Hindlimb muscle (tissue), 1 donor: Measurements from ENCODE around the gene CYP2R1. TPM values are rescaled to one million over a fixed set of nuclear protein-coding genes. Genes with fewer than 3 reads are reported as not detected.
A peak's percentile ranks its signal among the peaks of the same experiment; 100 is the strongest.

Source experiments
- DNase-seq: peaks from one replicate; pipeline ENCODE4 v3.0.0-alpha.2; 2013
- polyA plus RNA-seq: library from polyadenylated mRNA; unstranded; fragments of 120-200 nt; gene quantifications from one replicate; pipeline ENCODE4 v1.2.1, GENCODE V29; 2013; ENCODE audit not compliant: insufficient read length

The CYP2R1 gene, protein sequence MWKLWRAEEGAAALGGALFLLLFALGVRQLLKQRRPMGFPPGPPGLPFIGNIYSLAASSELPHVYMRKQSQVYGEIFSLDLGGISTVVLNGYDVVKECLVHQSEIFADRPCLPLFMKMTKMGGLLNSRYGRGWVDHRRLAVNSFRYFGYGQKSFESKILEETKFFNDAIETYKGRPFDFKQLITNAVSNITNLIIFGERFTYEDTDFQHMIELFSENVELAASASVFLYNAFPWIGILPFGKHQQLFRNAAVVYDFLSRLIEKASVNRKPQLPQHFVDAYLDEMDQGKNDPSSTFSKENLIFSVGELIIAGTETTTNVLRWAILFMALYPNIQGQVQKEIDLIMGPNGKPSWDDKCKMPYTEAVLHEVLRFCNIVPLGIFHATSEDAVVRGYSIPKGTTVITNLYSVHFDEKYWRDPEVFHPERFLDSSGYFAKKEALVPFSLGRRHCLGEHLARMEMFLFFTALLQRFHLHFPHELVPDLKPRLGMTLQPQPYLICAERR
- polyA plus RNA-seq = 11.4 TPM

- DNase-seq = peak; percentile 92
These were observed at the start of gene CYP2R1 for GRCh38 chr11:14892036-14892556. Gene CYP2R1, minus strand, starts transcription at chr11:14892231. Its CDS starts 26 bp downstream, at chr11:14892205.

- no peak for DNase-seq
These were observed 46.9 kb upstream of the CYP2R1 start for GRCh38 chr11:14938936-14939335.

DNA sequence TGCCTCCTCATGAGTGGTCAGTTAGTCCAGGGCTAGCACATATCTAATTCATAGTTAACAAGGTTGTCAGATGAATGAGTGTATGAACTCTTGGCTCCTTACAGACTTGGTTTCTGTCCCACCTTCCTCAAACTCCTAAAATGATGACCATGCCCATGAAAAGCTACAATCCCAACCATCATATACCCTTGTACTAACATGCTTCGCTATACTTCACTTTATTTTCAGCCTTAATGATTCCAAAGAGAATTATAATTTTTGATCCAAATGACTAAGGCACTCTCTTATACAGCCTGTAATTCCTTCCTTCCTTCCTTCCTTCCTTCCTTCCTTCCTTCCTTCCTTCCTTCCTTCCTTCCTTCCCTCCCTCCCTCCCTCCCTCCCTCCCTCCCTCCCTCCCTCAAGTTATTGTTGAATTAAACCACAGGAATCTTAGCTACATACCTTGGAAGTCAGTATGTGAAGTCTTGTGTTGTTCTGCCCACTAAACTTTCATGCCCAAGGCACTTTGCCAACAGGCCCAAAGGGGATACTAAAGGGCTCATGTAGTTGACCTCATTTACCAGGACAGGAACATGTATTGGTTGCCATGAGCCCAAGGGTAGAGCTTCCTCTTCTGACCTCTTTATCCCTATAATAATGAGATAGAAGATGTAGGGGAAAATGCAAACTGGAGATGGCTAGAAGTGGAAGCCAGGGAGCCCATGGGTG is 42.8 kb upstream of the CYP2R1 start:
- no peak for DNase-seq

DNA sequence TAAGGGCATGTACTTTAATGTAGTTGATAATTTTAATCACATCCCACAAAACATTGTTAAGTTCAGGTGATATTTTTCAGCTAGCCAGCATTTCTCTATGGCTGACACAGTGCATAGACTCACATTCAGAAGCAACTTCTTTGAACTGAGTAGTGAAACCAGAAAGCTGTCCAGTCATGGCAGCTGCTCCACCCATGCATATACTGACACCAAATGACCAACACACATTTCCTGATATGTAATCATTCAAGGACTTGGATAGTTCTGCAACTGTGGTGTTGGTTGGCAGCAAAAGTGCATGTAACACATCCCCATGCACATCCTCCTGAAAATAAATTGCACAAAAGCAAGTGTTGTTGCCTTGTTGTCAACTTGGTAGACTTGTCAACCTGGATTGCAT is 40.4 kb upstream of the CYP2R1 start:
- DNase-seq = no peak

- no peak for DNase-seq
These were observed 38.3 kb upstream of the CYP2R1 start for GRCh38 chr11:14930369-14930768.

DNA sequence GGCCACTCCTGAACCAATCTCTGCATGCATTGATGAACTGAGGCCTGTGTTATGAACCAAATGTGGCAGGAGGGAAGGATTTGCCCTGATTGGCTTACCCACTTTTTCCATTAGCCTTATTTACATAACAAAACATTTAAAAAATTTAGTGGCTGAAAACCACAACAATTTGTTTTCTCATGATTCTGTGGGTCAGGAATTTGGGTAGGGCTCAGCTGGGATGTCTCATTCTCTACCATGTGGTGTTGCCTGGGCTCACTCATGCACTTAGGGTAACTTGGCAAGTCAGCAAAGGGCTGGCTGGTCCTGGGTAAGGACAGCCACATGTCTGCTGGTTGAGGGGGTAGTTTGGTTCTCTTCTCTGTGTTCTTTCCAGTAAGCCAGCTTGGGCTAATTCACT is 35.1 kb upstream of the CYP2R1 start:
- DNase-seq = no peak

DNA sequence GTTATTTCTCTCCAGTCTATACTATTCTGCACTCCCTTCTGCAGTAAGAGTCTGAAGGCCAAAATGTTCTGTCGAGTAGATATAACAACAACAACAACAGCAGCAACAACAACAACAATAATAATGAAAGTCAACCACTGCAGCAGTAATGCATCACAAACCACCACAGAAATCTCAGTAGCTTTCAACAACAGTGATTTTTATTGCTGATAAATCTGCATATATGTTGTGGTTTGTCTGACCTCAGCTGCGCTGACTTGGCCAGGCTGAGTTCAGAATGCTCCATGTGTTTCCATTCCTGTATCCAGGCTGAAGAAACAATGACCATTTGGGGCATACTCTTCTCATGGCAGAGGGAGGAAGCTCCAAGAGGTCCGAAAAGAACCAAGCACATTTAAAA is 32.3 kb upstream of the CYP2R1 start:
- DNase-seq = no peak

DNA sequence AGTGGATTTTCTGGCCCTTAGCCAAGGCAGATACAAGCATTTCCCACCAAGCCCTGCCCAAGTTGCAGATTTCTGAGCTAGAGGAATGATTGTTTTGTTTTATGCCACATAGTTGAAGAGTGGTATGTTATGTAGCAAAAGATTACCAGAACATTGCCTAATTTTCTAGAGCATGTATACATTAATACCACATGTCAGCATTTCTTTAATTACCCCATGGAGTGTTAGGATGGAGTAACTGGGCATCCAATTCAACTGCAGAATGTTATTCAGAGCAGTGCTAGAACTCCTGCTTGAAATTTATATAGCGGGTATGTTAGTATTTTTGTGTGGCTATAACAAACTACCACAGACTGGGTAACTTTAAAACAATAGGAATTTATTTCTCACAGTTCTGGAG is 24.4 kb upstream of the CYP2R1 start:
- no peak for DNase-seq

DNA sequence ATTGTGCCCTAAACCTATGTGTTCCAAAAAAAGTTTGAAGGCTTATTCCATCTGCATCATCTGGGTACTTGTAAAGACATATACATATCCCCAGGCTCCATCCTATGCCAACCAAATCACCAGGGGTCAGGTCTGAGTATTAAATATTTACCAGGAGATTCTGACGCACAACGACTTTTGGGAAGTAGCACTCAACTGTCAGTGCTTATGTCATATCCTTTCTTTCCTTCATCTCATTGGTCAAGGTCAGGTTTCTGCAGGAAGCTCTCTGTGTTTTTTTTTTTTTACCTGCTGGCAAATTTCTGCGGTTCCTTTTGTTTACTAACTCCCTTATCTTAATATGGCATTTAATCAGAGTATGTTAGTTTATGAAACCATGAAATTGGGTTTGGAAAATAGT is 22.5 kb upstream of the CYP2R1 start:
- no peak for DNase-seq

GRCh38 chr11:14908214-14908880 is 16.3 kb upstream of the CYP2R1 start:
- DNase-seq = no peak

DNA sequence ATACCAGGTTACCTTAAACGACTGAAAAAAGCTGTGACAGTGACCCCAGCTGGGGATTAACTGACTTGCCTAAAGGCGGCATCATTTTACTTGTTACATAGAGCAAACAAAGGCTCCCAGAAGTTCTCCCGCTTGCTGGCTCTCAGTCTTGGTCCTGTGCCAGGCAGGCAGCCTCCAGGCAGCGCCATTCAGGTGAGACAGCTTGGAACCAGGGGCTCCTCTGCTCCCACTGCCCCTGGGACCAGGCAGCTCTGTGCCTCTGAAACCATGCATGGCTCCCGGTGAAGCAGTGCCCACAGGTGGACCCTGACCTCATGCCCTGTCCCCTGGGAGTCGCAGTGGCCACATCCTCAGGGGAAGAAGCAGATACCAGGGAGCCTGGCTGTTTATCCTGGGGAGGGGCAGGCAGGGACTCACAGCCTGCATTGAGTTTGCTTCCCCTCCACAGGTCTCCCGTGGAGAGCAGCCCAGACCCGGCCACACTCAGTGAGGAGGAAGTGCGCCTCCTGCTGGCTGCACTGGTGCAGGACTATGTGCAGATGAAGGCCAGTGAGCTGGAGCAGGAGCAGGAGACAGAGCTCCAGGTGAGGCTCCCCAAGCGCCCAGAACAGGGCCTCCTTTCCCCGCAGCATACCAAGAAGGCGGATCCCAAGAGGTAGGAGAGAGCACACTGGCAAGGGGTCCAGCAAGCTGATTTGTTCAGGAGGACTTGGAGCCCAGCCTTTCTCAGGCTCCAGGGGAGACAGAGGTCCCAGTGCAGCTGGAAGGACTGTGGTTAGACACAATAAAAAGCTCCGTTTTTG is 15.6 kb upstream of the CYP2R1 start:
- peak; percentile 38 for DNase-seq

DNA sequence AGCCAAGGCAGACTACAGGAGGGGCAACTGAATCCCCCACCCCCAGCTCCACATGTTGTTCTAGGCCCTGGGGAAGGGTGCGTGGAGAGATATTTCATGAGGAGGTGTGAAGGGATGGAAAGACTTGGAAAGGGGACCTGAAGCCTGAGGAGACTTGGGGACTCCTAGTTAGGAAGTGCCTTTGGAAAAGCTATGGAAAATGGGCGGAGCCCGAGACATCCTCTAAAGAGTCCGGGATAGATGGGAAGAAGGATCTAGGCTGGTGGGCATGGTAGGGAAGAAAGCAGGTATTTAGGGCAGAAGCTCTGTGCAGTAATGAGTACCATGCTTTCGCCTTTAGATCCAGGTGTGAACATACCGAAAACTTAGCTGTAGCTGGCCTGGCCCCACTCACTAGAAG is 15.0 kb upstream of the CYP2R1 start:
- DNase-seq = no peak

DNA sequence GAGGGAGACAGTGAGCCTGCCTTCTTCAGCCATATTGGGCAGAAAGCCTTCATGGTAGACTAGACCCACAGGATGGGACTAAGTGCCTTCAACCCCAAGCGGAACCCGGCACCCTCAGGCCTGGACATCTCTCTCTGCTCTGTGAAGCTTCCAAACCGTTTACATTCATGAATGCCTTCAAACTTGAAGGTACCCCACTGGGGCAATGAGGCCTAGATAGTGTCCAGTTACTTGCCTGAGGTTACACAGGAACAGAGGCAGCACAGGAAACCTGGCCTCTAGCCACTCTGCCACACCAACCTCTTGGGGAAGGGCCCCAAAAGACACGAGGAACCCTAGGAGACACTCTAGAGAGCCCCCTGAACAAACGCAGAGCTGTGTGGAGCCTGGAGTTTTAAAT is 14.5 kb upstream of the CYP2R1 start:
- no peak for DNase-seq

GRCh38 chr11:14905104-14906033 is 13.3 kb upstream of the CYP2R1 start:
- peak; percentile 33 for DNase-seq

DNA sequence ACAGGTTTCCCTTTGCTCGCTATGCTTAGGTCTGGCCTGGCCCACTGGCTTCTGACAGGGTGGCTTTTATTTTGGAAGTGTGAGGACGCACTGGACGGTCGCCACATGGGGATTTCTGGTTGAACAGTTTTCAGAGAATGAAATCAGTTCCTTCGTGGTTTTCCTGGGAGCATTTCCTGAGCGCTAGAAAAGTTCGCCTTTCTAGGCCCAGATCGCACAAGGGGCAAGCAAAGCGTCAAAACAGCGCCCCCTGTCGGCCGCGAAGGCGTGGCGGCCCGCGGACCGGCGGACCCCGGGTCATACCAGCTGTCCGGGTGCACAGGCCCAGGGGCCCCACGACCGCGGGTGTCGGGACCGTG is 12.7 kb upstream of the CYP2R1 start:
- DNase-seq = peak; percentile 82

- DNase-seq = no peak
These were observed 10.8 kb upstream of the CYP2R1 start for GRCh38 chr11:14902650-14903350.

- DNase-seq = no peak
These were observed 6.9 kb upstream of the CYP2R1 start for GRCh38 chr11:14898906-14899305.

DNA sequence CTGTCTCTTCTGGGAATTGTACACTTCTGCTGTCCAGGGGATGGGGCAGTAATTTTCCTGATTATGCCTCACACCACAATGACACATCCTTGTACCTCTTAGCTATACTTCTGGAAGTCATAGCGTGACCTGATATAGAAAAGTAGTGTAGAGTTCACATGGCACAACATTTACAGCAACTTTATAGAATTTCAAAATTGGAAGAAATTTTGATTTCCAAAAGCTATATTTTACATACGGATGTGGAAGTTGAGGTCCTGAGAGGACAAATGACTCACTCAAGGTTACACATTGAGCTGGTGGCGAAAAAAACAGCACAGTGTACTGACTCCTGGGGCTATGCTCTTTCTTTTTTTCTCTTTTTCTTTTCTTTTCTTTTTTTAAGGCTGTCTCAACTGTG is 6.3 kb upstream of the CYP2R1 start:
- no peak for DNase-seq

- DNase-seq = no peak
These were observed 2.9 kb upstream of the CYP2R1 start for GRCh38 chr11:14894657-14895598.
